ENCODE results near the gene PIMREG. TPM values are rescaled to one million over a fixed set of nuclear protein-coding genes. Genes with fewer than 3 reads are reported as not detected.
A peak's percentile ranks its signal among the peaks of the same experiment; 100 is the strongest.

PIMREG gene, protein sequence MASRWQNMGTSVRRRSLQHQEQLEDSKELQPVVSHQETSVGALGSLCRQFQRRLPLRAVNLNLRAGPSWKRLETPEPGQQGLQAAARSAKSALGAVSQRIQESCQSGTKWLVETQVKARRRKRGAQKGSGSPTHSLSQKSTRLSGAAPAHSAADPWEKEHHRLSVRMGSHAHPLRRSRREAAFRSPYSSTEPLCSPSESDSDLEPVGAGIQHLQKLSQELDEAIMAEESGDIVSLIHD
- 0.27 and 0.69 TPM in 2 replicates for total RNA-seq

DNA sequence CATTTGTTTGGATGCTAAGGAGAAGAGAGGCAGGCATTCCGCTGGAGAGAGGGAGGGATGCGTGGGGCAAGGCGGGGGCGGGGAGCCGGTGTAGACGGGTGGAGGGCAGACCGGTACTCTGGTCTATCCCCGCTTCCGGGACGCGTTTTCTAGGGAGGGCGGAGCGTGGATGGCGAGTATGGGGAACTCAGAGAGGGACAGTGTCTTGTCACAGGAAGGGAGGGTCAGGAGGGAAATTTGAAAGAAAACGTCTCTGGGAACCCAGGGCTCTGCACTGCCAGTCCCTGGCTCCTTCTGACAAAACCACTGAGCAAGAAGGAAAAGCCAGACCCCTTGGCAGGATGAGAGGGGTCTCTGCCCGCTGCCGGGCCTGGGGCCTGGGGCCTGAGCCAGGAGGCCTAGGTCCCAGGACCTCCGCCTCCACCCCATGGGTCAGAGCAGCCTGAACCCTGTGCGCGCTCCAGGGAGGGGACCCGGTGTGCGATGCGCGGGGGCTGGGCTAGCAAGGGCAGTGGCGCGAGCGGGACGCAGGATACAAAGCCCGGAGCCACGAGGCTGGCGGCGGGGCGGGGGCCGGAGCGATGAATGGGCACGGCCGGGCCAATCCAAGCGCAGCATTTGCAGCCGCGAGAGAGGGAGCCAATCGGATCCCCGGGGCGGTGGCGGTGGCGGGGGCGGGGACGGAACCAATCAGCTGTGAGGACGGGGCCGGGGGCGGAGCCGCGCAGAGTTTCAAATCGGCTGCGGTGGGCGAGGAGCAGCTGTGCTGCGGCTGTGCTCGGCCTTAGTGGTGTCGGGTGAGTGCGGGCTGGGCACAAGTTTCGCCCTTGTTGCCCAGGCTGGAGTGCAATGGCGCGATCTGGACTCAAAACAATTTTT lies at the start of gene PIMREG:
Gene PIMREG, plus strand, starts transcription at position 764 of the 879 bp plus-strand sequence. CDS start 656 bp downstream, outside the sequence.
- ChIA-PET POLR2A (interaction anchor here (0.7 to 1.4 kb wide), 3 partner anchors 12 to 1986 kb away, joined by 3 to 5 read pairs (median 5); no protein-coding TSS in a partner anchor), CTCF (interaction anchor here (1.9 to 2.4 kb wide), 2 partner anchors 8 to 10 kb away, joined by 4 to 9 read pairs; no protein-coding TSS in a partner anchor)
- peaks cover 13% of the 10 kb centered on the region for H3K4me1 Mint-ChIP-seq
- DNase-seq (peak; percentile 83), ATAC-seq (ENCODE audit: low read depth) (peak; percentile 94)
- H3K27ac Mint-ChIP-seq, result peak within 1 kb of the TSS; percentile 74
- peak within 1 kb of the TSS; percentile 86 for H3K4me3 Mint-ChIP-seq
- TF ChIP-seq, protein P1, sequence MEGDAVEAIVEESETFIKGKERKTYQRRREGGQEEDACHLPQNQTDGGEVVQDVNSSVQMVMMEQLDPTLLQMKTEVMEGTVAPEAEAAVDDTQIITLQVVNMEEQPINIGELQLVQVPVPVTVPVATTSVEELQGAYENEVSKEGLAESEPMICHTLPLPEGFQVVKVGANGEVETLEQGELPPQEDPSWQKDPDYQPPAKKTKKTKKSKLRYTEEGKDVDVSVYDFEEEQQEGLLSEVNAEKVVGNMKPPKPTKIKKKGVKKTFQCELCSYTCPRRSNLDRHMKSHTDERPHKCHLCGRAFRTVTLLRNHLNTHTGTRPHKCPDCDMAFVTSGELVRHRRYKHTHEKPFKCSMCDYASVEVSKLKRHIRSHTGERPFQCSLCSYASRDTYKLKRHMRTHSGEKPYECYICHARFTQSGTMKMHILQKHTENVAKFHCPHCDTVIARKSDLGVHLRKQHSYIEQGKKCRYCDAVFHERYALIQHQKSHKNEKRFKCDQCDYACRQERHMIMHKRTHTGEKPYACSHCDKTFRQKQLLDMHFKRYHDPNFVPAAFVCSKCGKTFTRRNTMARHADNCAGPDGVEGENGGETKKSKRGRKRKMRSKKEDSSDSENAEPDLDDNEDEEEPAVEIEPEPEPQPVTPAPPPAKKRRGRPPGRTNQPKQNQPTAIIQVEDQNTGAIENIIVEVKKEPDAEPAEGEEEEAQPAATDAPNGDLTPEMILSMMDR (IDR thresholded peaks at IDR 0.05), result no peak
- peaks cover 14% of the 10 kb centered on the region for H3K27me3 Mint-ChIP-seq
- intact Hi-C loops (cut with micrococcal nuclease), result loop anchor here (1.0 to 5.0 kb wide), 4 partner anchors 11 to 1993 kb away; partner anchors contain the start of genes KIAA0753, NDEL1, RNASEK and TXNDC17
- no peaks in the 10 kb centered on the region for H3K36me3 Mint-ChIP-seq (ENCODE audit: low read depth)
- H3K9me3 Mint-ChIP-seq, result no peaks in the 10 kb centered on the region

DNA sequence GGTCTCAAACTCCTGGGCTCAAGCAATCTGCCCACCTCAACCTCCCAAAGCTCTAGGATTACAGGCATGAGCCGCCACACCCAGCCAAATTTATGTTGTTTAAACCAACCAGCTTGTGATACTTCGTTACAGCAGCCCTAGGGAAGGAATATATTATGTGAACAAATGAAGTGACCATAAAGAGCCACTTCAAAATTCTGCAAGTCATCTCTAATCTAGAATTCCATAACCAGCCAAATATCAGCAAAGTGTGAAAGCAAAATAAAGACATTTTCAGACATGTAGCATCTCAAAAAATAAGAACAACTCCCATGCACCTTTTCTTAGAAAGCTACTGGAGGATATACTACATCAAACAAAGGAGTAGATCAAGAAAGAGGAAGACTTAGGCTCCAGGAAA lies 45.3 kb upstream of the PIMREG start:
- intact Hi-C loops (cut with micrococcal nuclease), result no loop called here
- H3K4me1 Mint-ChIP-seq, result no peaks in the 10 kb centered on the region
- DNase-seq (no peak), ATAC-seq (ENCODE audit: low read depth) (no peak)
- no peaks in the 10 kb centered on the region for H3K36me3 Mint-ChIP-seq (ENCODE audit: low read depth)
- TF ChIP-seq, protein P1 (IDR thresholded peaks at IDR 0.05), result no peak
- H3K27ac Mint-ChIP-seq, result no peak overlapping the region
- H3K27me3 Mint-ChIP-seq, result peaks cover 10% of the 10 kb centered on the region
- POLR2A ChIA-PET, result no interaction called here
- CTCF ChIA-PET, result no interaction called here
- H3K9me3 Mint-ChIP-seq, result peaks cover 9% of the 10 kb centered on the region
- H3K4me3 Mint-ChIP-seq, result no peak overlapping the region

DNA sequence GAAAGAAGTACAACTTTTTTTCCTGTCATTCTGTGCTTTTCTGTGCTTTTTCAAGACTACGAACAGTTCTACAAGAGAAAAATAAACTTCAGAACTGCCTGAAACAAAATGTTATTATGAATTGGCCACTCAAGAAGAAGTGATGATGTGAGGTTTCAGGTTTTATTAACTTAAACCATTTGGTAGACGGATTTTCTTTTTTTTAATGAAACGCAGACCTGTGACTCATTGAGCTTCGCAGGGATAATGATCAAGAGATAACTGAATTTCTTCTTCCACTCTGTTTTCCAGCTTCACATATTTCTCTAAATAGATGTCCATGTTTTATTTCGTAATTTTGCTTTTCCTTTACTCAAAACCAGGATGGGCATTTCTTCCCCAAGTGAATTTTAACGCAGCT lies 42.0 kb upstream of the PIMREG start:
- no peak for ATAC-seq (ENCODE audit: low read depth)
- Mint-ChIP-seq H3K9me3 (peaks cover 8% of the 10 kb centered on the region), H3K27me3 (peaks cover 6% of the 10 kb centered on the region), H3K4me1 (no peaks in the 10 kb centered on the region), H3K36me3 (ENCODE audit: low read depth) (no peaks in the 10 kb centered on the region), H3K27ac (no peak overlapping the region), H3K4me3 (no peak overlapping the region)
- DNase-seq, result no peak
- CTCF ChIA-PET, result no interaction called here
- intact Hi-C loops (cut with micrococcal nuclease), result no loop called here
- TF ChIP-seq, protein P1 (IDR thresholded peaks at IDR 0.05), result no peak
- POLR2A ChIA-PET, result no interaction called here

DNA sequence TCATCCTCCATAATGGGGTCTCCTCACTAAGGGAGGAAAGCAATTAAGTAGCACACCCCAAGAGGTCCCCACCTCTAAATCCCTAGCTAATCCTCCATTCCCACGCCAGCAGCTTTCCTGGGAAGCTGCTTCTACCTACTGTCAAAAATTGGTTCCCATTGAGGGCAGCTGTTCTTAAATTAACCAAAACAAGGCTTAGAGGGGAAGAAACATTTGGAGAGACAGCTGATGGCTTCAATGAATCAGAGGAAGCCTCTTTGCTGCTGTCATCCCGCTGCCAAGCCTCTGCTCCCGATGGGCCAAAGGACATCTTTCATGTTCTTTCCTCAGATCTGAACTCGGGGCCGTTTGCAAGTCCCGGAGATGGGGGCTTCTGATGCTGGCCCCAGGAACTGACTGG lies 36.0 kb upstream of the PIMREG start:
- H3K9me3 Mint-ChIP-seq, result no peaks in the 10 kb centered on the region
- peaks cover 14% of the 10 kb centered on the region for H3K27me3 Mint-ChIP-seq
- H3K36me3 Mint-ChIP-seq (ENCODE audit: low read depth), result no peaks in the 10 kb centered on the region
- ATAC-seq (ENCODE audit: low read depth) (no peak), DNase-seq (no peak)
- H3K4me3 Mint-ChIP-seq, result no peak overlapping the region
- no peaks in the 10 kb centered on the region for H3K4me1 Mint-ChIP-seq
- intact Hi-C loops (cut with micrococcal nuclease), result no loop called here
- TF ChIP-seq, protein P1 (IDR thresholded peaks at IDR 0.05), result no peak
- CTCF ChIA-PET, result no interaction called here
- POLR2A ChIA-PET, result no interaction called here
- H3K27ac Mint-ChIP-seq, result no peak overlapping the region

DNA sequence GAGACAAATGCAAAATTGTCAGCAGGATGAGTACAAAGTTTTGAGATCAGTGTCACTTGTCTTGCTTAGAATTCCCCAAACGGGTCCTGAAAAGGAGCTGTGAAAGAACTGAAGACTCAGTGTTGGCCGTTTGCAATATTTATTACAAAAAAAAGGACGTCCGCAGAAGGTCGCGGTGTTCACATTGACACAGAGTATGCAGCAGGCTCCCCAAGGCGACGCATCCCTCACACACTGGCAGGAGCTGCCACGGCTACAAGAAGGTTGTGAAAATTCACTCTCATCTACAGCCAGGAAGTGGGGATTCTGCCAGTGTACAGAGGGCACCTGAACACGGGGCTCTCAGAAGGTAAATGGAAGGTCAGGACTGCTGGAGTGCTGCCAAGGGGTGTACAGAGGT lies 35.5 kb upstream of the PIMREG start:
- no peak for ATAC-seq (ENCODE audit: low read depth)
- Mint-ChIP-seq H3K4me3 (no peak overlapping the region), H3K4me1 (no peaks in the 10 kb centered on the region), H3K9me3 (no peaks in the 10 kb centered on the region), H3K27me3 (peaks cover 16% of the 10 kb centered on the region), H3K36me3 (ENCODE audit: low read depth) (no peaks in the 10 kb centered on the region), H3K27ac (no peak overlapping the region)
- TF ChIP-seq, protein P1 (IDR thresholded peaks at IDR 0.05), result no peak
- DNase-seq, result no peak
- CTCF ChIA-PET, result no interaction called here
- intact Hi-C loops (cut with micrococcal nuclease), result no loop called here
- POLR2A ChIA-PET, result no interaction called here

Measured in activated B cell treated with CpG ODN at 0.5 μM for 24 hours (primary cell).